ENCODE measurements around the gene ALPL. TPM values are rescaled to one million over a fixed set of nuclear protein-coding genes. Genes with fewer than 3 reads are reported as not detected.

Gene ALPL
- total and polyA plus RNA-seq, 9 of the 15 experiments (the other 6 are each of a cell fraction or from before 2014, with no cell fraction given) = 0.04 to 0.38 (median 0.18) TPM; not detected in 4

GRCh38 chr1:21530368-21531016 lies 21.3 kb downstream of the ALPL start (continued):
- no peak for TF ChIP-seq ZBTB40 (IDR thresholded peaks at IDR 0.05)
- TF ChIP-seq ZBTB40 (CRISPR knock-in tag; IDR thresholded peaks at IDR 0.05) = no peak
- peak; percentile 76 for TF ChIP-seq ATF3 (IDR thresholded peaks at IDR 0.05)
- no peak for TF ChIP-seq ATF3 (CRISPR knock-in tag; conservative IDR thresholded peaks at IDR 0.05)
- peak in 1 of 2 experiments; percentile 49; a peak in 1 of 4 replicates for TF ChIP-seq FOXA3 (CRISPR knock-in tag; conservative IDR thresholded peaks at IDR 0.05 in 1 of 2, IDR thresholded peaks at IDR 0.05 in 1 of 2)
- TF ChIP-seq ZNF592 (IDR thresholded peaks at IDR 0.05) = no peak
- TF ChIP-seq NR2F6 (CRISPR knock-in tag; IDR thresholded peaks at IDR 0.05) = no peak
- no peak for TF ChIP-seq TFAM (CRISPR knock-in tag; conservative IDR thresholded peaks at IDR 0.05)
- no peak for TF ChIP-seq ELF2 (CRISPR knock-in tag; IDR thresholded peaks at IDR 0.05)
- peak; percentile 42; the same call in 1 of the 2 replicates for TF ChIP-seq JUND (IDR thresholded peaks at IDR 0.05; ENCODE audit: borderline replicate concordance, low read depth, low read length)
- no peak for TF ChIP-seq JUND (tag; IDR thresholded peaks at IDR 0.05; ENCODE audit: borderline replicate concordance, low read depth, low read length)
- 0 out of 2 replicates have a peak, but pooled peaks have one; percentile 23 for TF ChIP-seq ATF7 (IDR thresholded peaks at IDR 0.05)
